ENCODE results near the gene HOXA7.

Gene HOXA7

DNA sequence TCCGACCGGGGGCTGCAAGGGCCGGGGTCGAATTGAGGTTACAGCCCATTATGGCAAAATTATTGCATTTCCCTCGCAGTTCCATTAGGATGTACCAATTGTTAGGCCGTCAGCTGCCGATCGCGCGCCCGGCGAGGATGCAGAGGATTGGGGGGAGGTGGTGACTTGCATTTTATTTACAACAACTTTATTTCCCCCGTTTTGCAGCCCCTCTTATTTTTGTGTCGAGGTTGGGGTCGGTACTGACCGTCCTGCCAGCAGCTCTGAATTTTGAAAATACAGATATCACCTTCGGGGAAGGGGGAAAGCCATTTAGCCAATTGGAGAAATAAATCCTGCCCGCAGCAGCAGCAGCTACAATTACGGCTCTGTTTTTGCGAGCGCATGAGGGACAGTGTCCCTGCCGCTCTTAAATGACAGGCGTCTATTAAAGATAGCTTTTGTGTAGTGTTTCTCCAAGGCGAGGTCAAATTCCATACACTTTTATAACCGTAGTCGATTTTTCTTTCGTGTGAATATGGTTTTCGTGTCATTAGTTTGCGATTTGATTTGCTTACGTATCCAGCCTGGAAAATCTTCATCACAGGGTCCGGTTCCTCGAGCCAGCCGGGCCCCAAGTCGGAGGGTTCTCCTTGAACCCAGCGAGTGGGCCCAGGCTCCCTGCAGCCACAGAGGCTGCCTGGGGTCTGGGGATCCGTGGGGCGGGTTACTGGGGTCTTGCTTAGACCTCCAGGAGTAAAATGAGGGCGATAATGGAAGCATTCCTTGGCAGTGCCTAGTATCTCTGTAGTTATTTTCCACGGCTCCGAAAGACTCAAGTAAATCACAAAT, 12.3 kb downstream of the HOXA7 start:
- POLR2A ChIA-PET: interaction anchor here (0.6 to 1.0 kb wide), 2 partner anchors 24 to 32 kb away, joined by 3 read pairs; no protein-coding TSS in a partner anchor
- Histone ChIP-seq H3K9me3 (ENCODE audit: control extremely low read depth in 1 of 5, control insufficient read depth in 4 of 5, insufficient read depth in 2 of 5, low read depth in 1 of 5, low read length in 4 of 5) (peaks cover 0 to 4% (median 0%) of the 10 kb centered on the region in 5 experiments), H3K4me3 (ENCODE audit: control insufficient read depth in 1 of 7, extremely low read depth in 1 of 7, insufficient read depth in 4 of 7, low read depth in 2 of 7, low read length in 6 of 7) (peak overlapping the region in 4 of 7 experiments; percentile 5 to 79 (median 32)), H3K4me1 (ENCODE audit: control extremely low read depth in 1 of 4, control insufficient read depth in 4 of 4, insufficient read depth in 4 of 4, low read length in 3 of 4) (peaks cover under 1 to 52% (median 45%) of the 10 kb centered on the region in 4 experiments), H3K36me3 (ENCODE audit: control insufficient read depth in 4 of 4, insufficient read depth in 4 of 4, low read length in 3 of 4) (peaks cover 2 to 90% (median 57%) of the 10 kb centered on the region in 4 experiments), H3K27ac (ENCODE audit: insufficient read depth in 1 of 2, low read depth in 1 of 2, low read length in 2 of 2, poor library complexity in 1 of 2, severe bottlenecking in 2 of 2) (peak overlapping the region in 1 of 2 experiments; percentile 61), H3K27me3 (replicated peaks in 2 of 5; ENCODE audit: control insufficient read depth in 4 of 5, insufficient read depth in 5 of 5, low read length in 4 of 5) (no peaks in the 10 kb centered on the region)
- 85% methylated on average over 32 of the region's 40 CpGs for WGBS (ENCODE audit: insufficient coverage)
- DNase-seq: no peak
- CTCF ChIA-PET: interaction anchor here (0.6 to 9.1 kb wide), 17 partner anchors 8 to 1251 kb away, joined by 3 to 87 read pairs (median 4); partner anchors contain the start of genes HOXA3 and HOXA4

DNA sequence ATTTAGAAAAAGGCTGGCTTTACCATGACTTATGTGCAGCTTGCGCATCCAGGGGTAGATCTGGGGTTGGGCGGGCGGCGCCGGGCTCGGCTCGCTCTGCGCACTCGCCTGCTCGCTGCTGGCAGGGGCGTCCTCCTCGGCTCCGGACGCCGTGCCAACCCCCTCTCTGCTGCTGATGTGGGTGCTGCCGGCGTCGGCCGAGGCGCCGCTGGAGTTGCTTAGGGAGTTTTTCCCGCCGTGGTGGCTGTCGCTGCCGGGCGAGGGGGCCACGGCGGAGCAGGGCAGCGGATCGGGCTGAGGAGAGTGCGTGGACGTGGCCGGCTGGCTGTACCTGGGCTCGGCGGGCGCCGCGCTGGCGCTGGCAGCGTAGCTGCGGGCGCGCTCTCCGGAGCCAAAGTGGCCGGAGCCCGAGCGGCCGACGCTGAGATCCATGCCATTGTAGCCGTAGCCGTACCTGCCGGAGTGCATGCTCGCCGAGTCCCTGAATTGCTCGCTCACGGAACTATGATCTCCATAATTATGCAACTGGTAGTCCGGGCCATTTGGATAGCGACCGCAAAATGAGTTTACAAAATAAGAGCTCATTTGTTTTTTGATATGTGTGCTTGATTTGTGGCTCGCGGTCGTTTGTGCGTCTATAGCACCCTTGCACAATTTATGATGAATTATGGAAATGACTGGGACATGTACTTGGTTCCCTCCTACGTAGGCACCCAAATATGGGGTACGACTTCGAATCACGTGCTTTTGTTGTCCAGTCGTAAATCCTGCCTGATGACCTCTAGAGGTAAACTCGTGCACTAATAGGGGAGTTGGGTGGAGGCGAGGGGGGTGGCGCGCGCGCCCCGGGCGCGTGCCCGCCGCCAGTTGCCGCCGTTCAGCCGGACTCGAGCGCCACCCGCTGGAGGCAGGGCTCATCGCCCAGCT, 13.2 kb downstream of the HOXA7 start, which contains the start of gene HOXA5:
TSS of gene HOXA5 (minus strand) at position 659 of the 927 bp plus-strand sequence. CDS start at position 585, 74 bp downstream.
- peaks cover 0 to 4% (median 0%) of the 10 kb centered on the region in 5 experiments for H3K9me3 ChIP-seq (ENCODE audit: control extremely low read depth in 1 of 5, control insufficient read depth in 4 of 5, insufficient read depth in 2 of 5, low read depth in 1 of 5, low read length in 4 of 5)
- peak; percentile 69 to 92 (median 90) for DNase-seq
- 82% methylated on average over 65 of the region's 86 CpGs for WGBS (ENCODE audit: insufficient coverage)
- H3K27me3 ChIP-seq (replicated peaks in 2 of 5; ENCODE audit: control insufficient read depth in 4 of 5, insufficient read depth in 5 of 5, low read length in 4 of 5): no peaks in the 10 kb centered on the region
- H3K4me3 ChIP-seq (ENCODE audit: control insufficient read depth in 1 of 7, extremely low read depth in 1 of 7, insufficient read depth in 4 of 7, low read depth in 2 of 7, low read length in 6 of 7): peak within 1 kb of the TSS; percentile 5 to 79 (median 46)
- peak within 1 kb of the TSS in 1 of 2 experiments; percentile 61 for H3K27ac ChIP-seq (ENCODE audit: insufficient read depth in 1 of 2, low read depth in 1 of 2, low read length in 2 of 2, poor library complexity in 1 of 2, severe bottlenecking in 2 of 2)
- CTCF ChIA-PET: interaction anchor here (0.6 to 9.1 kb wide), 15 partner anchors 9 to 1250 kb away, joined by 3 to 87 read pairs (median 4); partner anchors contain the start of gene HOXA3
- H3K4me1 ChIP-seq (ENCODE audit: control extremely low read depth in 1 of 4, control insufficient read depth in 4 of 4, insufficient read depth in 4 of 4, low read length in 3 of 4): peaks cover 0 to 47% (median 44%) of the 10 kb centered on the region in 4 experiments
- POLR2A ChIA-PET: interaction anchor here (0.8 kb wide), 1 partner anchor 8 kb away, joined by 3 read pairs; no protein-coding TSS in a partner anchor
- H3K36me3 ChIP-seq (ENCODE audit: control insufficient read depth in 4 of 4, insufficient read depth in 4 of 4, low read length in 3 of 4): peaks cover 2 to 89% (median 62%) of the 10 kb centered on the region in 4 experiments

DNA sequence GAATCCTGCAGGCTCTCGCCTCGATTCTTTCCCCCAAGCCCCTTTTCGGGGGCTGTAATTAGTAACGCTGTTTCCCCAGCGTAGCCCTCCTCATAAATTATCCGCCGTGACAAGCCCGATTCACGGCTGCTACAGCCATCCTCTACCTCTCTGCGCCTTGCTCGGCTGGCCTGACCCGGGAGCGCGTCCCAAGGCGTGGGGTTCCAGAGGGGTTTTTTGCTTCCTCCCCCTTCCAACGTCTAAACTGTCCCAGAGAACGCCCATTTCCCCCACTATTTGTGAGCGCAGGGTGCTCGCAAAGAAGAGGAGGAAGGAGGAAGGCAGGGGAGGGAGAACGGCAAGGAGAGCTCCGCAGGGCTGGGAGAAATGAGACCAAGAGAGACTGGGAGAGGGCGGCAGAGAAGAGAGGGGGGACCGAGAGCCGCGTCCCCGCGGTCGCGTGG, 13.9 kb downstream of the HOXA7 start:
- H3K27ac ChIP-seq (ENCODE audit: insufficient read depth in 1 of 2, low read depth in 1 of 2, low read length in 2 of 2, poor library complexity in 1 of 2, severe bottlenecking in 2 of 2): peak overlapping the region in 1 of 2 experiments; percentile 61
- H3K4me3 ChIP-seq (ENCODE audit: control insufficient read depth in 1 of 7, extremely low read depth in 1 of 7, insufficient read depth in 4 of 7, low read depth in 2 of 7, low read length in 6 of 7): peak overlapping the region in 6 of 7 experiments; percentile 33 to 56 (median 42)
- CTCF ChIA-PET: interaction anchor here (1.0 to 9.1 kb wide), 5 partner anchors 8 to 461 kb away, joined by 3 to 87 read pairs (median 6); no protein-coding TSS in a partner anchor

DNA sequence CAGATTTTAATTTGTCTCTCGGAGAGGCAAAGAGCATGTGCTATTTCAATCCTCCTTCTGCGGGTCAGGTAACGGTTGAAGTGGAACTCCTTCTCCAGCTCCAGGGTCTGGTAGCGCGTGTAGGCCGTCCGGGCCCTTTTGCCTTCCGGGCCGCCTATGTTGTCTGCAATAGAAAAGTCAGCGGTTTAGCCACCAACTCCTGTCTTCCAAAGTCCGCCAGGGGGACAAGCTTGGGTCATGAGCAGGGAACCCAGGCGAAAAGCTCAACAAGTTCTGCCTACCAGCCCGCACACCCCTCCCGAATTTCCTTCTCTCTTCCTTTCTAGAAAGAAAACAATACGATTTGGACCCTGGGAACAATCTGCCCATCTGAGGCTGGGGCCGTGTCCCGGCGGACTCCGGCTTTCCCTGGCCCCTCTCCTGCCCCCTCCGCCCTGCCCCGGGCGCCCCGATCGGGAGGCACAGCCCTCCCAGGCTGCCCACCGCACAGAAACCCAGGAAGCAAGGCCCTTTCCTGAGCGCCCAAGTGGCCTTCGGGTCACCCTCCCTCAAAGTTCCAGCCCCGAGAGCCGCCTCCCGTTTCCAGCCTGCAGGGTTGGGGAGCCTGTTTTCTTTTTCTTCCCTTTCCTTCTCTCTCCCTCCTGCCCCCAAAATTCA, 14.4 kb downstream of the HOXA7 start:
- POLR2A ChIA-PET: no interaction called here
- H3K36me3 ChIP-seq (ENCODE audit: control insufficient read depth in 4 of 4, insufficient read depth in 4 of 4, low read length in 3 of 4): peaks cover 5 to 92% (median 64%) of the 10 kb centered on the region in 4 experiments
- peak in 1 of 3 donors; percentile 56 for DNase-seq
- H3K9me3 ChIP-seq (ENCODE audit: control extremely low read depth in 1 of 5, control insufficient read depth in 4 of 5, insufficient read depth in 2 of 5, low read depth in 1 of 5, low read length in 4 of 5): peaks cover 0 to 4% (median 0%) of the 10 kb centered on the region in 5 experiments
- no peaks in the 10 kb centered on the region for H3K27me3 ChIP-seq (replicated peaks in 2 of 5; ENCODE audit: control insufficient read depth in 4 of 5, insufficient read depth in 5 of 5, low read length in 4 of 5)
- peaks cover 3 to 48% (median 45%) of the 10 kb centered on the region in 4 experiments for H3K4me1 ChIP-seq (ENCODE audit: control extremely low read depth in 1 of 4, control insufficient read depth in 4 of 4, insufficient read depth in 4 of 4, low read length in 3 of 4)
- peak overlapping the region in 1 of 2 experiments; percentile 61 for H3K27ac ChIP-seq (ENCODE audit: insufficient read depth in 1 of 2, low read depth in 1 of 2, low read length in 2 of 2, poor library complexity in 1 of 2, severe bottlenecking in 2 of 2)
- H3K4me3 ChIP-seq (ENCODE audit: control insufficient read depth in 1 of 7, extremely low read depth in 1 of 7, insufficient read depth in 4 of 7, low read depth in 2 of 7, low read length in 6 of 7): peak overlapping the region in 5 of 7 experiments; percentile 33 to 56 (median 46)
- WGBS (ENCODE audit: insufficient coverage): 76% methylated on average over 28 of the region's 30 CpGs
- CTCF ChIA-PET: interaction anchor here (0.9 to 2.0 kb wide), 9 partner anchors 9 to 477 kb away, joined by 3 to 7 read pairs (median 4); no protein-coding TSS in a partner anchor

More for the DNA sequence above, 13.9 kb downstream of the HOXA7 start:
- Histone ChIP-seq H3K4me1 (ENCODE audit: control extremely low read depth in 1 of 4, control insufficient read depth in 4 of 4, insufficient read depth in 4 of 4, low read length in 3 of 4) (peaks cover under 1 to 48% (median 45%) of the 10 kb centered on the region in 4 experiments), H3K36me3 (ENCODE audit: control insufficient read depth in 4 of 4, insufficient read depth in 4 of 4, low read length in 3 of 4) (peaks cover 5 to 90% (median 65%) of the 10 kb centered on the region in 4 experiments), H3K9me3 (ENCODE audit: control extremely low read depth in 1 of 5, control insufficient read depth in 4 of 5, insufficient read depth in 2 of 5, low read depth in 1 of 5, low read length in 4 of 5) (peaks cover 0 to 4% (median 0%) of the 10 kb centered on the region in 5 experiments), H3K27me3 (replicated peaks in 2 of 5; ENCODE audit: control insufficient read depth in 4 of 5, insufficient read depth in 5 of 5, low read length in 4 of 5) (no peaks in the 10 kb centered on the region)
- WGBS (ENCODE audit: insufficient coverage): 75% methylated on average over 18 of the region's 29 CpGs
- POLR2A ChIA-PET: interaction anchor here (0.8 kb wide), 1 partner anchor 8 kb away, joined by 3 read pairs; no protein-coding TSS in a partner anchor
- no peak for DNase-seq

DNA sequence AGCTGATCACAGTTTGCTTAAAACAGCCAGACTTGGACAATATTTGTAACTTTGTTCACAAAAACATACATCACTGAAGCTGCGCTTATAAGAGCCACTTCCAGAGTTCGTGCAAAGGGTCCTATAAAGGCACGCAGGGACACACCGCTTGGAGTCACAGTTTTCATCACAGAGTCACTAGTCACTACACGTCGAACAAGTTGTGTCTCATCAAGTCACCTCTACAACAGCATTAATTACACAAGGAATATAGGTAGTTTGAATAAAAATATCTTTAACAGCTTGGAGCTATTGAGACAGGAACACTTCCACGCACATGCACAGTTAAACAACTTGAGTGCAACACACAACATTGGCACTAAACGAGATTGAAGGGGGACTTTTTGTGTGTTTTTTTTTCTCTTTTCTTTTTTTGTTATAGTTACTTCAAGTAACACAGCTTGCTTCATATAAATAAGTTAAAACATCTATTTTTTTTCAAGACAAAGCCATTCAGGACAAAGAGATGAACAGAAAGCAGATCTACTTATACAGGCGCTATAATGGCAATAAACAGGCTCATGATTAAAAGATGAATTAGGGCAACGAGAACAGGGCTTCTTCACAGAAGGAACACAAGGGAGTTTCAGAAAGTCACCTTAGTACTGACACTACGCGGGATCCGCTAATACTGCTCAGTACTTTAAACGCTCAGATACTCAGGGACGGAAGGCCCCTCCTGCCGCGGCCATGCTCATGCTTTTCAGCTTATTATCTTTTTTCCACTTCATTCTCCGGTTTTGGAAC, 15.1 kb downstream of the HOXA7 start:
- Histone ChIP-seq H3K27me3 (replicated peaks in 2 of 5; ENCODE audit: control insufficient read depth in 4 of 5, insufficient read depth in 5 of 5, low read length in 4 of 5) (no peaks in the 10 kb centered on the region), H3K4me1 (ENCODE audit: control extremely low read depth in 1 of 4, control insufficient read depth in 4 of 4, insufficient read depth in 4 of 4, low read length in 3 of 4) (peaks cover 3 to 48% (median 45%) of the 10 kb centered on the region in 4 experiments), H3K4me3 (ENCODE audit: control insufficient read depth in 1 of 7, extremely low read depth in 1 of 7, insufficient read depth in 4 of 7, low read depth in 2 of 7, low read length in 6 of 7) (peak overlapping the region in 2 of 7 experiments; percentile 10 to 56), H3K9me3 (ENCODE audit: control extremely low read depth in 1 of 5, control insufficient read depth in 4 of 5, insufficient read depth in 2 of 5, low read depth in 1 of 5, low read length in 4 of 5) (peaks cover 0 to 2% (median 0%) of the 10 kb centered on the region in 5 experiments), H3K27ac (ENCODE audit: insufficient read depth in 1 of 2, low read depth in 1 of 2, low read length in 2 of 2, poor library complexity in 1 of 2, severe bottlenecking in 2 of 2) (no peak overlapping the region), H3K36me3 (ENCODE audit: control insufficient read depth in 4 of 4, insufficient read depth in 4 of 4, low read length in 3 of 4) (peaks cover 5 to 88% (median 63%) of the 10 kb centered on the region in 4 experiments)
- CTCF ChIA-PET: interaction anchor here (0.6 to 2.0 kb wide), 12 partner anchors 10 to 476 kb away, joined by 3 to 7 read pairs (median 3); partner anchors contain the start of gene HOXA3
- POLR2A ChIA-PET: interaction anchor here (0.7 kb wide), 1 partner anchor 30 kb away, joined by 3 read pairs; no protein-coding TSS in a partner anchor
- DNase-seq: no peak
- 88% methylated on average over 10 of the region's 18 CpGs for WGBS (ENCODE audit: insufficient coverage)
